AG09309 (cell line): ENCODE measurements around the gene COL11A1.

Experiments
- DNase-seq: peaks from one replicate; pipeline ENCODE4 v3.0.0-alpha.2; 2010; ENCODE audit warnings: low read depth
- H3K4me3 ChIP-seq: 2 replicates; pipeline ENCODE4 v1.5.1; 2011; ENCODE audit warnings: mild to moderate bottlenecking, low read depth, low read length, moderate library complexity; ENCODE audit not compliant: control insufficient read depth
- CTCF ChIP-seq: IDR thresholded peaks from 2 replicates; pipeline ENCODE4 v1.5.1; 2011; ENCODE audit warnings: mild to moderate bottlenecking, low read depth, low read length, inconsistent platforms; ENCODE audit not compliant: insufficient read depth, control insufficient read depth; ENCODE audit errors: missing control alignments

COL11A1 gene

GRCh38 chr1:102875756-102876155 is 232.6 kb downstream of the COL11A1 start:
- DNase-seq, result no peak
- H3K4me3 ChIP-seq, result no peak overlapping the region
- no peak for TF ChIP-seq CTCF

- TF ChIP-seq CTCF, result no peak
- no peak for DNase-seq
- H3K4me3 ChIP-seq, result no peak overlapping the region
Observed at GRCh38 chr1:102872526-102872925, 235.8 kb downstream of the COL11A1 start.

- no peak overlapping the region for H3K4me3 ChIP-seq
- no peak for DNase-seq
- no peak for TF ChIP-seq CTCF
Observed at GRCh38 chr1:102872097-102872496, 236.2 kb downstream of the COL11A1 start.

GRCh38 chr1:102863704-102864103 is 244.6 kb downstream of the COL11A1 start:
- TF ChIP-seq CTCF, result no peak
- no peak for DNase-seq

GRCh38 chr1:102861247-102861646 is 247.1 kb downstream of the COL11A1 start:
- no peak for TF ChIP-seq CTCF
- no peak for DNase-seq
- H3K4me3 ChIP-seq, result no peak overlapping the region

More at GRCh38 chr1:102863704-102864103, 244.6 kb downstream of the COL11A1 start:
- H3K4me3 ChIP-seq, result no peak overlapping the region

GRCh38 chr1:102858695-102859094 is 249.6 kb downstream of the COL11A1 start:
- no peak overlapping the region for H3K4me3 ChIP-seq
- peak; percentile 88 for DNase-seq
- no peak for TF ChIP-seq CTCF

- no peak for TF ChIP-seq CTCF
Observed at GRCh38 chr1:102857251-102857650, 251.1 kb downstream of the COL11A1 start.

More at GRCh38 chr1:102857251-102857650, 251.1 kb downstream of the COL11A1 start:
- DNase-seq, result no peak
- H3K4me3 ChIP-seq, result no peak overlapping the region
